Mucosa of gallbladder (tissue), 1 donor: ENCODE results near the gene PDXDC1. TPM values are rescaled to one million over a fixed set of nuclear protein-coding genes. Genes with fewer than 3 reads are reported as not detected.
"Not testable (repeated sequence)": the region's sequence is repeated elsewhere in the genome, so short reads cannot be mapped to it uniquely, and the experiment has no call there.

ENCODE experiments used
- DNase-seq: peaks from one replicate; pipeline ENCODE4 v3.0.0-alpha.2; 2020; ENCODE audit warnings: low spot score
- total RNA-seq: library from RNA; stranded (reverse); gene quantifications from one replicate; pipeline ENCODE4 v1.2.1, GENCODE V29; 2021
- donor health status: DM: no; HTN: no; CAD: no.

PDXDC1 gene
- total RNA-seq, 1 donor from 2014 or later: 189 TPM

DNA sequence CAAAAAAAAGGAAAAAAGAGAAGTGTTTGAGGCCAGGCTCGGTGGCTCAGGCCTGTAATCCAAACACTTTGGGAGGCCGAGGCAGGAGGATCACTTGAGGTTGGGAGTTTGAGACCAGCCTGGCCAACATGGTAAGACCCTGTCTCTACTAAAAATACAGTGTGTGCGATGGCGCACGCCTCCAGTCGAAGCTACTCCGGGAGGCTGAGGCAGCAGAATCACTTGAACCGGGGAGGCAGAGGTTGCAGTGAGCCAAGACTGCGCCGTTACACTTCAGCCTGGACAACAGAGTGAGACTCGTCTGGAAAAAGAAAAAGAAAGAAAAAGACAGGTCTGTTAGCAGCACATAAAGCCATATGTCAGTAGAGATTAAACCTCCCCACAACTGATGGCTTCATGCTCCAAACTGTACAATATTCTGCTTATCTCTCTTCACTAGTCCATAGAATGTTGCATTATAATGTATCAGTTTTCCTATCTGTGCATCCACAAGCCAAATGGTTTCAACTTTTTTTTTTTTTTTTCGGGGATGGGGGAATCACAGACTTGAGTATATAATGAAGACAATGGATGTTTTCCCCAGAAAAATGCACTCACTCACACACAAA, 3.1 kb upstream of the PDXDC1 start:
- not testable (repeated sequence) for DNase-seq

DNA sequence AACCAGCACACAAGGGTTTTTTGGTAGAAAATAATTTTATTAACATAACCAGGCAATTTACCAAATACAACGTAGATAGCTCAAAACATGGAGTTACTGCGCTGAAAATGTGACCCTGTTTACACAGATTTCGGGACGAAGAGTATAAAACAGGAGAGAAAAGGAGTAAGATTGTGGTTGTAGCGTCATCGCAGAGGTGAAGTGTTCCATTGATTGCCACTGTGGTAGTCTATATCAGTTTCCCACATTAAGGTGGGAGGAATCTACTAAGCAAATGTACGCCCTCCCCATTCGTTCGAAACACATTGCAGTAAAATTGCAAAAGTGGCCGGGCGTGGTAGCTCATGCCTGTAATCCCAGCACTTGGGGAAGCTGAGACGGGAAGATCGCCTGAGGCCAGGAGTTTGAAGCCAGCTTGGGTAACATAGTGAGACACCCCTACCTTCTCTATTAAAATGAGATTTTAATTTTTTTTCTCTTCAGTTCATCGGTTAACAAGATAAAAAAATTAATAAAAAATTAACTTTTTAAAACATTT, 972 bp upstream of the PDXDC1 start:
- DNase-seq: not testable (repeated sequence)

DNA sequence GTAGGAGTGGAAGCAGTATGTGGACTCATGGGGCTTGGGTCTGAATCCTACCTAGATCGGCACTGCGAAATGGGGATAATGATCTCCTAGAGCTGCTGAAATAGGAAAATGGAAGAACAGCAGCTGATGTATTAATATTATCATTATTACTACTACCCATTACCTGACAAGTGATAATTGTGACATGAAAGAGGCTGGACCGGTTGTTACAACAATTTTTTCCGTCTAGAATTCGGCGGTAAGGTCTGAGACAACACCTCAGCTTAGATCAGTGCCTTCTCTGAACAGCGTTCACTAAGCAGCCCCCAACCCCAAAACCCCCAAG, 533 bp upstream of the PDXDC1 start:
- DNase-seq: not testable (repeated sequence)

DNA sequence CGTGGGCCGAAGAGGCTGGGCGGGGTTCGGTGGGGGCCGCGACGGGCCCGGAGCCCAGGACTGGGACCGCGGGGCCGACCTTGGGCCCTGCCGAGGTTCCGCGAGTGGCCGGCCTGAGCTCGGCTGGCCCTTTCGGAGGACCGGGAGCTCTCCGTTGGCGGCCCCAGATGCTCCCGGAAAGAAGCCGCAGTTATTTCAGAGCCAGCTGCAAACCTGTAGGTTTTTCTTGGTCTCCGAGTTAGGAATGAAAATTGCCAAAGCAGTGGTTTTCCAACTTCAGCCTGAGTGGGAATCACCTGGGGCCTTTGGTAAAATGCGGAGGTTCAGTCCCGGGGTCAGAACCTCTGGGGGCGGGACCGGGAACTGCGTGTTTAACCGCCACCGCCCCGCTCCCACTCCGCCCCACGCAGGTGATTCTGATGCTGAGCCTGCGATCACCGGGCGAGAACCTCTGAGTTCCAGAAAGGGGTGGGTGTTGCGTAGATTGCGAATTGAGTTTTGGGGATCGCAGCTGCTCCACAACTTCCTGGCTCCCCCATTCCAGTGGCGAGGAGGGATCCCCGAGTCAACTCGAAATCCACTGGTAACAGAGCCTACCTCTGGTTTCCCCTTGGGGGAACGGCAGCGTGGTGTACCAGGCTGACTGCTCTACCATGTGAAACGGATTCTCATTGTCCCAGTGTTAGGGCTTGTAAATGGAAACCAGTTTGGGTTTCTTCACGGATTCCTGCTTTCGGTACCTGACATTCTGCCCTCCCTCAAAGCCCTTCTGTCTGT, 780 bp downstream of the PDXDC1 start:
- peak; percentile 67 for DNase-seq

DNA sequence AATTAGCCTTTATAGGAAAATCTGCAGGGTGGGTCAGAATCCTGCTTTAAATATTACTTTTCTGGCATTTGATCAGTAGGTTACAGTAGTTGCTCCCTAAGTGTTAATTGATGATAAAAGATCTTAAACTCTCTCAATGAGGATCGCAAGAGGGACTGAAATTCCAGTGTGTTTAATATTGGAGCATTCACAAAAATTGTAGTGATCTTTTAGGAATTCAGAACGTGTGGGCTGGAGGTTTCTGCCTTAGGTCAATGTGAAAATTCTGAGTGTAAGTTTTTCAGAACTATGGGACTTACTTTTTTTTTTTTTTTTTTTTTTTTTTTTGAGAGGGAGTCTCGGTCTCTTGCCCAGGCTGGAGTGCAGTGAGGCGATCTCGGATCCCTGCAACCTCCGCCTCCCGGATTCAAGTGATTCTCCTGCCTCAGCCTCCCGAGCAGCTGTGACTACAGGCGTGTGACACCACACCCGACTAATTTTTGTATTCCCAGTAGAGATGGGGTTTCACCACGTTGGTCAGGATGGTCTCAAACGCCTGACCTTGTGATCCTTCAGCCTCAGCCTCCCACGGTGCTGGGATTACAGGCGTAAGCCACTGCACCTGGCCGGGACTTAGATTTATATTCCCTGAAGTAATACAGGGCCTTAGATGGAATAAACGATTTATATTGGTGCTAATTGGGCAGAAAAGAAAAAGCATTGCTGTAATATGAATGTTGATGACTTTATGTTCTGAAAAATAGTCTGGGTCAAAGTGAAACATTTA, 2.3 kb downstream of the PDXDC1 start:
- DNase-seq: not testable (repeated sequence)

DNA sequence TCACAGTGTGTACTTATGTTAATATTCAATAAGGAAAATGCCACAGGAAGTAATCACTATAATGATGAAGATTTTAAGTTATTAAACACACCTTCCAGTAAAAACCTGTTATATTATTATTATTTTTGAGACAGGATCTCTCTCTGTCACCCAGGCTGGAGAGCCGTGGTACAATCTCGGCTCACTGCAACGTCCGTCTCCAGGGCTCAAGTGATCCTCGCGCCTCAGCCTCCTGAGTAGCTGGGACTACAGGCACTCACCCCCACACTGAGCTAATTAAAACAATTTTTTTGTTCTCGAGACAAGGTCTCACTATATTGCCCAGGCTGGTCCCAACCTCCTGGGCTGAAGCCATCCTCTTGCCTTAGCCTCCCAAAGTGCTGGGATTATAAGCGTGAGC, 3.5 kb downstream of the PDXDC1 start:
- not testable (repeated sequence) for DNase-seq

DNA sequence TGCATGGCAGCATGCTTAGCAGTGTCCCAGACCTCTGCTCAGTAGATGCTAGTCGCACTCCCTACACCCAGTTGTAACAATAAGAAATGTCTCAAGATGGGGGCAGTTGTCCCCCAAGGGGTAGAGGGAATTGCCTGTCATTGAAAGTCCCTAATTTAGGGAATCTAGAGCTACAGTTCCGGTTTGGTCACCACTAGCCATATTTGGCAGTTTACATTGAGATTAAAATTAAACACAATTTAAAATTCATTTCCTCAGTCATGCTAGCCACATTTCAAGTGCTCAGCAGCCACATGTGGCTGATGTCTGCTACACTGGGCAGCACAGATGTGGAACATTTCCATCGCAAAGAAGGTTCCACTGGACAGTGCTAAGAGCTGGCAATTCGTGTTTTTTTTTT, 4.1 kb downstream of the PDXDC1 start:
- DNase-seq: not testable (repeated sequence)

DNA sequence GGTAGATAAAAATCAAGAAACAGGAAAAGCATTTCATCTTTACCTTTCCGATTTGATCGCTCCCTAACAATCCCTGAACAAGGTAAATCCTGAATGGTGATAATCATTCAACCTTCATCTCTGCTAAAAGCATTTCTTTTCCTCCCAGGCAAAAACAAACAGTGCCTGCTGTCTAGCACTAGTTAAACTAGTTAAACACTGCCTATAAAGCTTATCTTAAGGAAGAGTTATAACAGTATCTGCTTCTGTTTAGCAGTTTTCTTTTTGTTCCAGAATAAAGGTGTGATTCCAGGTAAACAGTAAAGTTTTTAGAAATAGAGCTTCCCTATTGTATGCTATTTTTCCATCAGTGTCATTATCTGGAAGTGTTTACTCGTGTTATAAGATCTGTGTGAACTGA, 6.4 kb downstream of the PDXDC1 start:
- not testable (repeated sequence) for DNase-seq

DNA sequence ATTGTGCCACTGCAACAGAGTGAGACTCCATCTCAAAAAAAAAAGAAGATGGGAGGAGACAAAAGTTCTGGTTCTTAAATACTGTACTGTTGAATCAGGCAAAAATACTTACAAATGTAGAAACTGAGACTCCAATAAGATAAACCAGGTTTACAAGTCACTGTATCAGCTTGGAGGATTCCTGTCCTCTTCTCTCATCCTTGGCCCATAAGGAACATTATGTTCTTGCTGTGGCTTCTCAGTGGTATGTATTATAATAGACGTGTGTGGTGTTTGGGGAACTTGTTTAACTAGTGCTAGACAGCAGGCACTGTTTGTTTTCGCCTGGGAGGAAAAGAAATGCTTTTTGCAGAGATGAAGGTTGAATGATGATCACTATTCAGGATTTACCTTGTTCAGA, 7.7 kb downstream of the PDXDC1 start:
- DNase-seq: not testable (repeated sequence)

DNA sequence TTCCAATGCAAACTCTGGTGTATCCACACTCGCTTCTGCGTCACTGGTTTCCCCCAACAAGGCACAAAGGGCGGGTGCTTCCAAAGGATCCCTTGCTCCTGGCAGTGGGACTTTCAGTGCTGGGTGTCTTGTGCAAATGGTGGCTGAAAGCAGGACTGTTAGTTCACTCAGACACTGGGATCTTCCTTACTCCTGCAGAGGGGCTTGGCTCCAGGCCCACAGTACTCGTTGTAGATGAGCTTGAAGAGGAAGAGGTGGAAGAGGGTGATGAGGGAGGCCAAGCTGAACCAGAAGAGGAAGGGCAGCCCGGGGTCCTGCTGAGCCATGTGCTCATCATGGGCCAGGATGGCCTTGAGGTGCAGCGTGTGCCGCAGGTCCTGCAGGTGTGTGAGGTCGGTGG, 13.3 kb downstream of the PDXDC1 start:
- DNase-seq: not testable (repeated sequence)

DNA sequence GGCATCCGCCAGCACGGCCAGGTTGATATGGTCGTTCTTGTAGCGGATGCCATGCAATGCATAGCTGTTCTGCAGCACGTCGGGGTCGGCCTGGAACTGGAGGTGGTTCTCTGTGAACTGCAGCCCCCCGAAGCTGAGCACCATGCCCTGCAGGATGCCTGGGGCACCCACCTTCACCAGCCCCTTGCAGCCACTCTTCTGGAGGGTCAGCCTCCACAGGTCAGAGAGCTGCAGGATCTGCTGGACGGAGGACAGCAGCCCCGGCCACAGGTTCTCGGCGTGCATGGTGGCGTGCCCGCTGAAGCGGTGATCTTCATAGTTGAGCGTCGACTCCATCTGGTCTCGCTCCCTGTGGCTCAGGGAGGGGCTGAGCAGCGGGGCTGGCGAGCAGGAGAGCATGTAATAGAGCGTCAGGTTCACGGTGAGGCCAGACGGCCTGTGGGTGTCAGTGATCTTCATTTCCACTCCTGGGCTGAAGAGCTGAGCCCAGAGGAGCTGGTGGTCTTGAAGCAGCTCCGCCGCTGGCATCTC, 13.9 kb downstream of the PDXDC1 start:
- DNase-seq: not testable (repeated sequence)

DNA sequence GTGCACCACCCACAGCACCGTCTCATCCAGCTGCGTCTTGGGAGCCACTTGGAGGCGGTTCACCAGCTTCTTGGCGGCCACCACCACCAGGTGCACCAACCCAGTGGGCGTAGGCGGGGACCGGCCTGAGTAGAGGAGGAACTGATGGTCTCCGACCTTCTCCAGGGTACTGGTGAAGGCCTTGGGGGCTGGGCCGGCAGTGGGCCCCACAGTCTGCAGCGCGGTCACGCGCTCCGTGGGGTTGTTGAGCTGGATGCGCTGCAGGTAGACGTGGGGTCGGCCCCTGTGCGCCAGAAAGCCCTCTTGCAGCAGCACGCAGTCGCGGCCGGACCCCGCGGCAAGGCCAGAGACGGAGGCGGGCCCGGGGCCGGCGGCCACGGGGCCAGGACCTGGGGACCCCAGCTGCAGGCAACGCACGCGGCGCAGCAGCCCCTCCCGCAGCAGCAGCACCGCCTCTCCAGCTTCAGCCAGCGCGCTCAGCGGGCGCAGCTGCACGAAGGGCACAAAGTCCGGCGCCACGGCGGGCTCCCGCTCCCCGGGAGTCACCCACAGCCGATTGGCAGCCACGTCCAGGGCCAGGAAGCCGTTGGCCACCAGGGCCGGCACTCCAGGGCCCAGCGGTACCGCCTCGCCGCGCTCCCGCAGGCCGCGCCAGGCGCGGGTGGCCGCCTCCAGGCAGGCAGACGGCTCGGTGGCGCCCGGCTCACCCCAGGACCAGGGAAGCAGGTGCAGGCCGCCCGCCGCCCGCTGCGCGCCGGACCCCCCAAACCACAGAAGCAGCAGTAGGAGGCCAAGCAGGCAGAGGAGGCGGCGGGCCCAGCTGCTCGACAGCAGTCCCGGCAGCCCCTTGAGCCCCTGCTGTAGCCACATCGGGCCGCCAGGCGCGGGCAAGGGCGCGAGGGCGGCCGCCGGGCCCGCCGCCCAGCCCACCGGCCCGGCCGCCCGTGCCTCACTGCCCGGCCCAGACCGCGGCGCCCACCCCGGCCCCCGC, 14.8 kb downstream of the PDXDC1 start:
- peak; percentile 44 for DNase-seq

DNA sequence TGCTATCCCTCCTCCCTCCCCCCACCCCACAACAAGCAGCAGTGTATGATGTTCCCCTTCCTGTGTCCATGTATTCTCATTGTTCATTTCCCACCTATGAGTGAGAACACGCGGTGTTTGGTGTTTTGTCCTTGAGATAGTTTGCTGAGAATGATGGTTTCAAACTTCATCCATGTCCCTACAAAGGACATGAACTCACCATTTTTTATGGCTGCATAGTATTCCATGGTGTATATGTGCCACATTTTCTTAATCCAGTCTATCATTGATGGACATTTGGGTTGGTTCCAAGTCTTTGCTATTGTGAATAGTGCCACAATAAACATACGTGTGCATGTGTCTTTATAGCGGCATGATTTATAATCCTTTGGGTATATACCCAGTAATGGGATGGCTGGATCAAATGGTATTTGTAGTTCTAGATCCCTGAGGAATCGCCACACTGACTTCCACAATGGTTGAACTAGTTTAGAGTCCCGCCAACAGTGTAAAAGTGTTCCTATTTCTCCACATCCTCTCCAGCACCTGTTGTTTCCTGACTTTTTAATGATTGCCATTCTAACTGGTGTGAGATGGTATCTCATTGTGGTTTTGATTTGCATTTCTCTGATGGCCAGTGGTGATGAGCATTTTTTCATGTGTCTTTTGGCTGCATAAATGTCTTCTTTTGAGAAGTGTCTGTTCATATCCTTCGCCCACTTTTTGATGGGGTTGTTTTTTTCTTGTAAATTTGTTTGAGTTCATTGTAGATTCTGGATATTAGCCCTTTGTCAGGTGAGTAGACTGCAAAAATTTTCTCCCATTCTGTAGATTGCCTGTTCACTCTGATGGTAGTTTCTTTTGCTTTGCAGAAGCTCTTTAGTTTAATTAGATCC, 18.7 kb downstream of the PDXDC1 start:
- DNase-seq: not testable (repeated sequence)

DNA sequence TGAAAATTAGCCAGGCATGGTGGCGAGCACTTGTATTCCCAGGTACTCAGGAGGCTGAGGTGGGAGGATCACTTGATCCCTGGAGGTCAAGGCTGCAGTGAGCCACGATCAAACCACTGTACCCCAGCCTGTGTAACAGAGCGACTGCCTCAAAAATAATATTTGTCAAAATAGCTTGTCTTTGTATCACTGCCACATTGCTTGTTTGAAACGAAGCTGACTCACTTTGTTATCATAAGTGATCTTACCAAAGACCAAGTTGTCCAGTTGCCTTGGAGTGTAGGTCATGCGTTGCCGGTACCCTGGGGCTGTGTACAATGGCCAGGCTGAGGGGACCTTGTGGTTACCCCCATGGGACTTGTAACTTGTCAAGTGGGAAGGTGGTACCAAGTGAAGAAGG, 21.9 kb downstream of the PDXDC1 start:
- not testable (repeated sequence) for DNase-seq

DNA sequence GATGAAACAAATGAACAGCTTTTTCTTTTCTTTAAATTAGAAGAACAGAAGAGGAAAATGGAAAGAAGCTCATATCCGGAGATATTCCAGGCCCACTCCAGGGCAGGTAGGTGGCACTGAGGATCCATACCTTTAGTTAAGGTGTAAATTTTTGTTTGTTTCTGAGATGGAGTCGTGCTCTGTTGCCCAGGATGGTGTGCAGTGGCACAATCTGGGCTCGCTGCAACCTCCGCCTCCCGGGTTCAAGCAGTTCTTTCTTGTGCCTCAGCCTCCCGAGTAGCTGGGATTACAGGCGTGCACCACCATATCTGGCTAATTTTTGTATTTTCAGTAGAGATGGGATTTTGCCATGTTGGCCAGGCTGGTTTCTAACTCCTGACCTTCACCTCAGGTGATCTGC, 23.5 kb downstream of the PDXDC1 start:
- DNase-seq: not testable (repeated sequence)

DNA sequence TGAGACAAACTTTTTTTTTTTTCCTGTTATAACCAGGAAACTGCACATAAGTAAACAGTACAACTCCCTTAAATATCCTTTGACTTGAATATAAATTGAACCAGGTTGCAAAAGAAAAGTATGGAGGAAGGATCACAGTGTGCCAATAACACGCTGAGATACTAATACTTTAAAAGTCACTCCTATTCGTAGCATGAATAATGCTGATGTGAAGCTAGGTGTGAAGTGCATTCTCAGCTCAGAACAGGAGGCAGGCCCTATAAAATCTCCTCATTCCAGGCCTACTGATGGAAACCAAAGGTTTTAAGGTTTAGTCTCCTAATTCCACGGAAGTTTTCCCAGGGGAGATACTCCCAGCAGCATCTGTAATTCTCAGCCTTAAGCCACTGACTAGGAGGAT, 25.0 kb downstream of the PDXDC1 start:
- not testable (repeated sequence) for DNase-seq

DNA sequence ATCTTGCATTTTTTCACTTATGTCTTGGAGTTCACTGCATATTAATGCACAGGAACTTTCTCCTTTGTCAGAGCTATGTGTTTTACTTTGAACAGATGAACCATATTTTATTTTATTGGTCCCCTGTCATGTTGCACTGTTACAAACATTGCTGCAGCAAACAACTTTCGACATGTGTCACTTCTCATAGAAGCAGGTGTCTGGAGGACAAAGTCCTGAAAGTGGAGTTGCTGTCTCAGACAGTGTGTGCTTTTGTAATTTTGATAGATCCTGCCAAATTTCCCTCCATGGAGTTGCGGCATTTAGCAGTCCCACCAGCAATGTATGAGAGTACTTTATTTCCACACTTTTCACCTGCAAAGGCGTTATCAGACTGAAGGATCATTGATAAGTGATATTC, 27.6 kb downstream of the PDXDC1 start:
- not testable (repeated sequence) for DNase-seq

DNA sequence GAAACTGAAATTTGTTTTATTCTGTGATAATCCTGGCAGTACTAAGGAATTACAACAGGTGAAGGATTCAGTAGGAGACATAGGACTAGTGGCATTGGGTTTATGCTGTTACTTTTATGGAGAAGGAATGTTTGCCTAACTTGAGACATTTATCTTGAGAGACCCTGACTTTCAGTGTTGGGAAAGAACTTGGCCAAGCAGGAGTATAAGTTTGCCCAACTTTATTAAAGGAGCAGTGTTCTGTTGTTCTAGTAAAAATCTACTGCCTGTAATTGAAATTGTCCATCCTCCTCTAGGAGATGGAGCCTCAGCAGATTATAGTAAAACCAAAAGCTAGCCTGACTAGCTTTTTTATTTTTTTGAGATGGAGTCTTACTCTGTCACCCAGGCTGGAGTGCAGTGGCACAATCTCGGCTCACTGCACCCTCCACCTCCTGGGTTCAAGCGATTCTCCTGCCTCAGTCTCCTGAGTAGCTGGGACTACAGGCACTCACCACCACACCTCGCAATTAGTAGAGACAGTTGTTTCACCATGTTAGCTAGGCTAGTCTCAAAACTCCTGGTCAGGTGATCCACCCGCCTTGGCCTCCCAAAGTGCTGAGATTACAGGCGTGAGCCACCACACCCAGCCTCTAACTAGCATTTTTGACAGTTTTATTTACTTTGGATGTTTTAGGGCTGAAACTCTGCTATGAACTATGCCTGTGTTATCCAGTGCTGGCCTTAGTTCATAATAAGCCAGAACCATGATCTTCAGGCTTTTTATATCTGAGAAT, 30.7 kb downstream of the PDXDC1 start:
- not testable (repeated sequence) for DNase-seq

DNA sequence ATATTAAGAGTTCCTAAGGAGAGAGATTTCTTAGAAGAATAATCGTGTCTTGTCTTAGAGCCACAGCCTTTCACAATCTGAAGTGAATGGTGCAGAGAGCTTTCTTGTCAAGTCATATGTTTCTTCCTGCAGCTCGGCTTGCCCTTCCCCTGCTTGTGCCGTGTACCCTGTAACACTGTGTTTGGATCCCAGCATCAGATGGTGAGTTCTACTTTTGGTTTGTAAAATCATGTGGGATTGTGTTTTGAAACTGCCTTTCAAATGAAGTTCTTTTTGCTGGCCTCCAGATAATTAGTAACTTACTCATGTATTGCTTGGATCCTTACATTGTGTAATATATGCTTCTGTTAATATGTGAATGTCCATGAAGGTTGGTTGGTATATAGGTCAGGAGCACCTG, 33.8 kb downstream of the PDXDC1 start:
- DNase-seq: not testable (repeated sequence)
